Astrocyte (in vitro differentiated cells and primary cell): Measurements from ENCODE around the gene CISH. TPM values are rescaled to one million over a fixed set of nuclear protein-coding genes. Genes with fewer than 3 reads are reported as not detected.

Experiments used
- DNase-seq: peaks from one replicate; pipeline ENCODE4 v3.0.0-alpha.2; 2010; ENCODE audit warnings: low read depth
- FAIRE-seq: peaks from 2 replicates; lab custom pipeline; 2011; peaks lifted over from hg19 to GRCh38; lab: Jason Lieb, UNC
- H2AFZ ChIP-seq: 2 replicates; pipeline ENCODE4 v1.6.0; 2012; ENCODE audit warnings: low read depth, low read length, inconsistent platforms
- H3K27ac ChIP-seq: 2 replicates; pipeline ENCODE4 v1.5.1; 2011; ENCODE audit warnings: low read depth, low read length, inconsistent platforms
- H3K27me3 ChIP-seq: 2 replicates; pipeline ENCODE4 v1.6.0; 2011; ENCODE audit warnings: low read length, inconsistent platforms; ENCODE audit not compliant: insufficient read depth
- H3K36me3 ChIP-seq: 2 replicates; pipeline ENCODE4 v1.5.1; 2011; ENCODE audit warnings: low read length, inconsistent platforms; ENCODE audit not compliant: insufficient read depth
- H3K4me1 ChIP-seq: 2 replicates; pipeline ENCODE4 v1.5.1; 2011; ENCODE audit warnings: low read length, inconsistent platforms; ENCODE audit not compliant: insufficient read depth
- H3K4me2 ChIP-seq: 2 replicates; pipeline ENCODE4 v1.6.0; 2012; ENCODE audit warnings: low read length, inconsistent platforms
- H3K4me3 ChIP-seq: 2 replicates; pipeline ENCODE4 v1.5.1; 2011; ENCODE audit warnings: low read depth, mild to moderate bottlenecking, low read length, inconsistent platforms; ENCODE audit not compliant: insufficient read depth
- H3K79me2 ChIP-seq: 2 replicates; pipeline ENCODE4 v1.6.0; 2012; ENCODE audit warnings: mild to moderate bottlenecking, low read length, inconsistent platforms; ENCODE audit not compliant: insufficient read depth
- H3K9ac ChIP-seq: 2 replicates; pipeline ENCODE4 v1.6.0; 2012; ENCODE audit warnings: mild to moderate bottlenecking, low read length, inconsistent platforms
- H3K9me3 ChIP-seq: 2 replicates; pipeline ENCODE4 v1.5.1; 2012; ENCODE audit warnings: low read depth, mild to moderate bottlenecking, low read length, inconsistent platforms; ENCODE audit not compliant: insufficient read depth
- H4K20me1 ChIP-seq: 2 replicates; pipeline ENCODE4 v1.6.0; 2012; ENCODE audit warnings: low read length, inconsistent platforms; ENCODE audit not compliant: insufficient read depth
- H3K27ac Mint-ChIP-seq: one replicate; pipeline ENCODE4 v1.8.0; 2021; ENCODE audit warnings: mild to moderate bottlenecking, mixed read lengths; ENCODE audit not compliant: unreplicated experiment
- H3K27me3 Mint-ChIP-seq: one replicate; pipeline ENCODE4 v1.8.0; 2021; ENCODE audit warnings: low read depth, mixed read lengths; ENCODE audit not compliant: unreplicated experiment
- H3K36me3 Mint-ChIP-seq: one replicate; pipeline ENCODE4 v1.8.0; 2021; ENCODE audit warnings: low read depth, mixed read lengths; ENCODE audit not compliant: unreplicated experiment
- H3K4me1 Mint-ChIP-seq: one replicate; pipeline ENCODE4 v1.8.0; 2021; ENCODE audit warnings: low read depth, mixed read lengths; ENCODE audit not compliant: unreplicated experiment
- H3K4me3 Mint-ChIP-seq: one replicate; pipeline ENCODE4 v1.8.0; 2021; ENCODE audit warnings: mild to moderate bottlenecking, moderate library complexity, mixed read lengths; ENCODE audit not compliant: unreplicated experiment
- H3K9me3 Mint-ChIP-seq: one replicate; pipeline ENCODE4 v1.8.0; 2021; ENCODE audit warnings: mild to moderate bottlenecking, mixed read lengths; ENCODE audit not compliant: unreplicated experiment
- CTCF ChIP-seq: IDR thresholded peaks from 2 replicates; pipeline ENCODE4 v1.5.1; 2011; ENCODE audit warnings: low read depth, mild to moderate bottlenecking, inconsistent platforms, low read length, moderate library complexity; ENCODE audit not compliant: insufficient read depth
- EZH2 ChIP-seq: IDR thresholded peaks from 2 replicates; pipeline ENCODE4 v1.6.1; 2012; ENCODE audit warnings: mild to moderate bottlenecking, low read length, inconsistent platforms; ENCODE audit not compliant: insufficient read depth
- total RNA-seq: library from RNA; stranded (reverse); gene quantifications from 2 replicates; pipeline ENCODE4 v1.2.1, GENCODE V29; 2021

CISH gene
- total RNA-seq, 1 donor from 2014 or later, result 1.2 TPM

- FAIRE-seq (no peak), DNase-seq (no peak)
- Histone ChIP-seq H3K36me3 (no peaks in the 10 kb centered on the region), H3K79me2 (no peaks in the 10 kb centered on the region), H2AFZ (no peak overlapping the region), H3K27me3 (no peaks in the 10 kb centered on the region), H3K4me3 (no peak overlapping the region), H3K27ac (no peak overlapping the region), H4K20me1 (peaks cover 5% of the 10 kb centered on the region), H3K9ac (no peak overlapping the region), H3K4me2 (no peak overlapping the region), H3K9me3 (no peaks in the 10 kb centered on the region), H3K4me1 (peaks cover 5% of the 10 kb centered on the region)
- Mint-ChIP-seq H3K27ac (no peak overlapping the region), H3K36me3 (peaks cover 17% of the 10 kb centered on the region), H3K4me3 (no peak overlapping the region), H3K9me3 (peaks cover 2% of the 10 kb centered on the region), H3K27me3 (peaks cover 4% of the 10 kb centered on the region), H3K4me1 (peaks cover 7% of the 10 kb centered on the region)
- TF ChIP-seq CTCF (no peak), EZH2 (no peak)
Observed at GRCh38 chr3:50645378-50645777, 33.8 kb upstream of the CISH start.

GRCh38 chr3:50644561-50644960, 33.0 kb upstream of the CISH start:
- H3K4me3 Mint-ChIP-seq, result no peak overlapping the region
- peaks cover 18% of the 10 kb centered on the region for H3K36me3 Mint-ChIP-seq
- Histone ChIP-seq H3K4me1 (peaks cover 3% of the 10 kb centered on the region), H3K9ac (no peak overlapping the region), H3K27ac (no peak overlapping the region), H2AFZ (no peak overlapping the region), H3K9me3 (no peaks in the 10 kb centered on the region), H3K27me3 (no peaks in the 10 kb centered on the region), H4K20me1 (peaks cover 6% of the 10 kb centered on the region), H3K4me2 (no peak overlapping the region), H3K4me3 (no peak overlapping the region), H3K36me3 (no peaks in the 10 kb centered on the region), H3K79me2 (no peaks in the 10 kb centered on the region)
- peaks cover 2% of the 10 kb centered on the region for H3K9me3 Mint-ChIP-seq
- FAIRE-seq, result no peak
- peaks cover 4% of the 10 kb centered on the region for H3K4me1 Mint-ChIP-seq
- DNase-seq, result no peak
- peaks cover 2% of the 10 kb centered on the region for H3K27me3 Mint-ChIP-seq
- TF ChIP-seq CTCF, result no peak
- TF ChIP-seq EZH2, result no peak
- no peak overlapping the region for H3K27ac Mint-ChIP-seq

GRCh38 chr3:50642382-50642781, 30.8 kb upstream of the CISH start:
- FAIRE-seq (no peak), DNase-seq (no peak)
- H3K79me2 ChIP-seq, result no peaks in the 10 kb centered on the region
- peaks cover 22% of the 10 kb centered on the region for H3K4me1 Mint-ChIP-seq
- H3K4me3 Mint-ChIP-seq, result no peak overlapping the region
- peaks cover 16% of the 10 kb centered on the region for H3K4me1 ChIP-seq
- H3K27ac ChIP-seq, result no peak overlapping the region
- H3K36me3 Mint-ChIP-seq, result peaks cover 18% of the 10 kb centered on the region
- no peak overlapping the region for H3K27ac Mint-ChIP-seq
- H3K4me2 ChIP-seq, result no peak overlapping the region
- H3K27me3 ChIP-seq, result no peaks in the 10 kb centered on the region
- H3K36me3 ChIP-seq, result no peaks in the 10 kb centered on the region
- no peak overlapping the region for H3K9ac ChIP-seq
- no peak for TF ChIP-seq EZH2
- TF ChIP-seq CTCF, result no peak
- peaks cover 2% of the 10 kb centered on the region for H3K27me3 Mint-ChIP-seq
- H3K9me3 Mint-ChIP-seq, result no peaks in the 10 kb centered on the region
- no peak overlapping the region for H3K4me3 ChIP-seq
- H4K20me1 ChIP-seq, result peaks cover 12% of the 10 kb centered on the region
- H2AFZ ChIP-seq, result no peak overlapping the region
- H3K9me3 ChIP-seq, result no peaks in the 10 kb centered on the region
